ENCODE measurements around the gene TPCN2. TPM values are rescaled to one million over a fixed set of nuclear protein-coding genes. Genes with fewer than 3 reads are reported as not detected.

TPCN2 gene
- total and polyA plus RNA-seq, 9 of the 15 experiments (the other 6 are each of a cell fraction or from before 2014, with no cell fraction given): 0.66 to 10.2 (median 4.6) TPM

DNA sequence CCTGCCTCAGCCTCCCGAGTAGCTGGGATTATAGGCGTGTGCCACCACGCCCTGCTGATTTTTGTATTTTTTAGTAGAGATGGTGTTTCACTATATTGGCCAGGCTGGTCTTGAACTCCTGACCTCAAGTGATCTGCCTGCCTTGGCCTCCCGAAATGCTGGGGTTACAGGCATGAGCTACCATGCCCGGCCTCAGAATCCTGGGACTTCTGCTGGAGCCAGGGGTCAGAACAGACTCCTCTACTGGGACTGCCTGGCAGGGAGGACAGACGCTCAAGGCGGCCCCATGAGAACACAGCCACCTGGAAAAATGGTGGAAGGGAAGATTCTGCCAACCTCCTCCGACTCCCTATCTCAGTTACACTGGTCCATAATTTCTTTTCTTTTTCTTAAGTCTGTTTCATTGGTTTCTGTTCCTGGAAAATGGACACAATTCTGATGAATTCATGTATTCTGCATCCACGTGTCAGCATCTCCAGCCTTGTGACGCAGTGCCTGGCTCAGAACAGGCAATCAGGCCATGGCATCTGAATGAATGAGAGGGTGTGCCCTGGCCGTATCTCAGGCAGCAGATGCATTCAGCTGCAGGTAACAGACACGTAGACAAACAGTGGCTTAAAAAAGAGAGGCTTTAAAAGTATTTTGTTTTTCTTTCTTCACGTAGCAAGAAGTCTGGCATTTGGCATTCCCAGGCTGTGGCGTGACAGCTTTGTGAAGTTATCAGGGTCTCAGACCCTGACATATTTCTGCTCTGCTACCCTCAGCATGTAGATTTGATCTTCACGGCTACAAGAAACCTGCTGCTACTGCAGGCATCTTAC lies 111.8 kb downstream of the TPCN2 start (continued):
- TF ChIP-seq, protein P1, sequence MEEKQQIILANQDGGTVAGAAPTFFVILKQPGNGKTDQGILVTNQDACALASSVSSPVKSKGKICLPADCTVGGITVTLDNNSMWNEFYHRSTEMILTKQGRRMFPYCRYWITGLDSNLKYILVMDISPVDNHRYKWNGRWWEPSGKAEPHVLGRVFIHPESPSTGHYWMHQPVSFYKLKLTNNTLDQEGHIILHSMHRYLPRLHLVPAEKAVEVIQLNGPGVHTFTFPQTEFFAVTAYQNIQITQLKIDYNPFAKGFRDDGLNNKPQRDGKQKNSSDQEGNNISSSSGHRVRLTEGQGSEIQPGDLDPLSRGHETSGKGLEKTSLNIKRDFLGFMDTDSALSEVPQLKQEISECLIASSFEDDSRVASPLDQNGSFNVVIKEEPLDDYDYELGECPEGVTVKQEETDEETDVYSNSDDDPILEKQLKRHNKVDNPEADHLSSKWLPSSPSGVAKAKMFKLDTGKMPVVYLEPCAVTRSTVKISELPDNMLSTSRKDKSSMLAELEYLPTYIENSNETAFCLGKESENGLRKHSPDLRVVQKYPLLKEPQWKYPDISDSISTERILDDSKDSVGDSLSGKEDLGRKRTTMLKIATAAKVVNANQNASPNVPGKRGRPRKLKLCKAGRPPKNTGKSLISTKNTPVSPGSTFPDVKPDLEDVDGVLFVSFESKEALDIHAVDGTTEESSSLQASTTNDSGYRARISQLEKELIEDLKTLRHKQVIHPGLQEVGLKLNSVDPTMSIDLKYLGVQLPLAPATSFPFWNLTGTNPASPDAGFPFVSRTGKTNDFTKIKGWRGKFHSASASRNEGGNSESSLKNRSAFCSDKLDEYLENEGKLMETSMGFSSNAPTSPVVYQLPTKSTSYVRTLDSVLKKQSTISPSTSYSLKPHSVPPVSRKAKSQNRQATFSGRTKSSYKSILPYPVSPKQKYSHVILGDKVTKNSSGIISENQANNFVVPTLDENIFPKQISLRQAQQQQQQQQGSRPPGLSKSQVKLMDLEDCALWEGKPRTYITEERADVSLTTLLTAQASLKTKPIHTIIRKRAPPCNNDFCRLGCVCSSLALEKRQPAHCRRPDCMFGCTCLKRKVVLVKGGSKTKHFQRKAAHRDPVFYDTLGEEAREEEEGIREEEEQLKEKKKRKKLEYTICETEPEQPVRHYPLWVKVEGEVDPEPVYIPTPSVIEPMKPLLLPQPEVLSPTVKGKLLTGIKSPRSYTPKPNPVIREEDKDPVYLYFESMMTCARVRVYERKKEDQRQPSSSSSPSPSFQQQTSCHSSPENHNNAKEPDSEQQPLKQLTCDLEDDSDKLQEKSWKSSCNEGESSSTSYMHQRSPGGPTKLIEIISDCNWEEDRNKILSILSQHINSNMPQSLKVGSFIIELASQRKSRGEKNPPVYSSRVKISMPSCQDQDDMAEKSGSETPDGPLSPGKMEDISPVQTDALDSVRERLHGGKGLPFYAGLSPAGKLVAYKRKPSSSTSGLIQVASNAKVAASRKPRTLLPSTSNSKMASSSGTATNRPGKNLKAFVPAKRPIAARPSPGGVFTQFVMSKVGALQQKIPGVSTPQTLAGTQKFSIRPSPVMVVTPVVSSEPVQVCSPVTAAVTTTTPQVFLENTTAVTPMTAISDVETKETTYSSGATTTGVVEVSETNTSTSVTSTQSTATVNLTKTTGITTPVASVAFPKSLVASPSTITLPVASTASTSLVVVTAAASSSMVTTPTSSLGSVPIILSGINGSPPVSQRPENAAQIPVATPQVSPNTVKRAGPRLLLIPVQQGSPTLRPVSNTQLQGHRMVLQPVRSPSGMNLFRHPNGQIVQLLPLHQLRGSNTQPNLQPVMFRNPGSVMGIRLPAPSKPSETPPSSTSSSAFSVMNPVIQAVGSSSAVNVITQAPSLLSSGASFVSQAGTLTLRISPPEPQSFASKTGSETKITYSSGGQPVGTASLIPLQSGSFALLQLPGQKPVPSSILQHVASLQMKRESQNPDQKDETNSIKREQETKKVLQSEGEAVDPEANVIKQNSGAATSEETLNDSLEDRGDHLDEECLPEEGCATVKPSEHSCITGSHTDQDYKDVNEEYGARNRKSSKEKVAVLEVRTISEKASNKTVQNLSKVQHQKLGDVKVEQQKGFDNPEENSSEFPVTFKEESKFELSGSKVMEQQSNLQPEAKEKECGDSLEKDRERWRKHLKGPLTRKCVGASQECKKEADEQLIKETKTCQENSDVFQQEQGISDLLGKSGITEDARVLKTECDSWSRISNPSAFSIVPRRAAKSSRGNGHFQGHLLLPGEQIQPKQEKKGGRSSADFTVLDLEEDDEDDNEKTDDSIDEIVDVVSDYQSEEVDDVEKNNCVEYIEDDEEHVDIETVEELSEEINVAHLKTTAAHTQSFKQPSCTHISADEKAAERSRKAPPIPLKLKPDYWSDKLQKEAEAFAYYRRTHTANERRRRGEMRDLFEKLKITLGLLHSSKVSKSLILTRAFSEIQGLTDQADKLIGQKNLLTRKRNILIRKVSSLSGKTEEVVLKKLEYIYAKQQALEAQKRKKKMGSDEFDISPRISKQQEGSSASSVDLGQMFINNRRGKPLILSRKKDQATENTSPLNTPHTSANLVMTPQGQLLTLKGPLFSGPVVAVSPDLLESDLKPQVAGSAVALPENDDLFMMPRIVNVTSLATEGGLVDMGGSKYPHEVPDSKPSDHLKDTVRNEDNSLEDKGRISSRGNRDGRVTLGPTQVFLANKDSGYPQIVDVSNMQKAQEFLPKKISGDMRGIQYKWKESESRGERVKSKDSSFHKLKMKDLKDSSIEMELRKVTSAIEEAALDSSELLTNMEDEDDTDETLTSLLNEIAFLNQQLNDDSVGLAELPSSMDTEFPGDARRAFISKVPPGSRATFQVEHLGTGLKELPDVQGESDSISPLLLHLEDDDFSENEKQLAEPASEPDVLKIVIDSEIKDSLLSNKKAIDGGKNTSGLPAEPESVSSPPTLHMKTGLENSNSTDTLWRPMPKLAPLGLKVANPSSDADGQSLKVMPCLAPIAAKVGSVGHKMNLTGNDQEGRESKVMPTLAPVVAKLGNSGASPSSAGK (IDR thresholded peaks at IDR 0.05): peak; percentile 40
- TF ChIP-seq RAD21 (CRISPR knock-in tag; conservative IDR thresholded peaks at IDR 0.05 in 1 of 2, IDR thresholded peaks at IDR 0.05 in 1 of 2) (no peak), POLR2AphosphoS2 (IDR thresholded peaks at IDR 0.05; ENCODE audit: low read length) (no peak), MCM5 (IDR thresholded peaks at IDR 0.05; ENCODE audit: low read depth) (no peak)
- TF ChIP-seq, protein P2, sequence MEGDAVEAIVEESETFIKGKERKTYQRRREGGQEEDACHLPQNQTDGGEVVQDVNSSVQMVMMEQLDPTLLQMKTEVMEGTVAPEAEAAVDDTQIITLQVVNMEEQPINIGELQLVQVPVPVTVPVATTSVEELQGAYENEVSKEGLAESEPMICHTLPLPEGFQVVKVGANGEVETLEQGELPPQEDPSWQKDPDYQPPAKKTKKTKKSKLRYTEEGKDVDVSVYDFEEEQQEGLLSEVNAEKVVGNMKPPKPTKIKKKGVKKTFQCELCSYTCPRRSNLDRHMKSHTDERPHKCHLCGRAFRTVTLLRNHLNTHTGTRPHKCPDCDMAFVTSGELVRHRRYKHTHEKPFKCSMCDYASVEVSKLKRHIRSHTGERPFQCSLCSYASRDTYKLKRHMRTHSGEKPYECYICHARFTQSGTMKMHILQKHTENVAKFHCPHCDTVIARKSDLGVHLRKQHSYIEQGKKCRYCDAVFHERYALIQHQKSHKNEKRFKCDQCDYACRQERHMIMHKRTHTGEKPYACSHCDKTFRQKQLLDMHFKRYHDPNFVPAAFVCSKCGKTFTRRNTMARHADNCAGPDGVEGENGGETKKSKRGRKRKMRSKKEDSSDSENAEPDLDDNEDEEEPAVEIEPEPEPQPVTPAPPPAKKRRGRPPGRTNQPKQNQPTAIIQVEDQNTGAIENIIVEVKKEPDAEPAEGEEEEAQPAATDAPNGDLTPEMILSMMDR (IDR thresholded peaks at IDR 0.05 in 2 of 3, conservative IDR thresholded peaks at IDR 0.05 in 1 of 3; ENCODE audit: insufficient read depth in 2 of 3, low read depth in 1 of 3, low read length in 3 of 3): no peak
- TF ChIP-seq, protein P3, sequence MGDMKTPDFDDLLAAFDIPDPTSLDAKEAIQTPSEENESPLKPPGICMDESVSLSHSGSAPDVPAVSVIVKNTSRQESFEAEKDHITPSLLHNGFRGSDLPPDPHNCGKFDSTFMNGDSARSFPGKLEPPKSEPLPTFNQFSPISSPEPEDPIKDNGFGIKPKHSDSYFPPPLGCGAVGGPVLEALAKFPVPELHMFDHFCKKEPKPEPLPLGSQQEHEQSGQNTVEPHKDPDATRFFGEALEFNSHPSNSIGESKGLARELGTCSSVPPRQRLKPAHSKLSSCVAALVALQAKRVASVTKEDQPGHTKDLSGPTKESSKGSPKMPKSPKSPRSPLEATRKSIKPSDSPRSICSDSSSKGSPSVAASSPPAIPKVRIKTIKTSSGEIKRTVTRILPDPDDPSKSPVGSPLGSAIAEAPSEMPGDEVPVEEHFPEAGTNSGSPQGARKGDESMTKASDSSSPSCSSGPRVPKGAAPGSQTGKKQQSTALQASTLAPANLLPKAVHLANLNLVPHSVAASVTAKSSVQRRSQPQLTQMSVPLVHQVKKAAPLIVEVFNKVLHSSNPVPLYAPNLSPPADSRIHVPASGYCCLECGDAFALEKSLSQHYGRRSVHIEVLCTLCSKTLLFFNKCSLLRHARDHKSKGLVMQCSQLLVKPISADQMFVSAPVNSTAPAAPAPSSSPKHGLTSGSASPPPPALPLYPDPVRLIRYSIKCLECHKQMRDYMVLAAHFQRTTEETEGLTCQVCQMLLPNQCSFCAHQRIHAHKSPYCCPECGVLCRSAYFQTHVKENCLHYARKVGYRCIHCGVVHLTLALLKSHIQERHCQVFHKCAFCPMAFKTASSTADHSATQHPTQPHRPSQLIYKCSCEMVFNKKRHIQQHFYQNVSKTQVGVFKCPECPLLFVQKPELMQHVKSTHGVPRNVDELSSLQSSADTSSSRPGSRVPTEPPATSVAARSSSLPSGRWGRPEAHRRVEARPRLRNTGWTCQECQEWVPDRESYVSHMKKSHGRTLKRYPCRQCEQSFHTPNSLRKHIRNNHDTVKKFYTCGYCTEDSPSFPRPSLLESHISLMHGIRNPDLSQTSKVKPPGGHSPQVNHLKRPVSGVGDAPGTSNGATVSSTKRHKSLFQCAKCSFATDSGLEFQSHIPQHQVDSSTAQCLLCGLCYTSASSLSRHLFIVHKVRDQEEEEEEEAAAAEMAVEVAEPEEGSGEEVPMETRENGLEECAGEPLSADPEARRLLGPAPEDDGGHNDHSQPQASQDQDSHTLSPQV (IDR thresholded peaks at IDR 0.05): 0 out of 2 replicates have a peak, but pooled peaks have one; percentile 51

All from K562 (cell line).